Epithelial cell of esophagus (primary cell): ENCODE data around the gene CHPF2.

Experiments
- DNase-seq: peaks from one replicate; pipeline ENCODE4 v3.0.0; 2010; ENCODE audit warnings: low read depth
- H3K4me3 ChIP-seq: 2 replicates; pipeline ENCODE4 v1.5.1; 2011; ENCODE audit warnings: mild to moderate bottlenecking, low read length, control low read depth
- CTCF ChIP-seq: IDR thresholded peaks from 2 replicates; pipeline ENCODE4 v1.5.1; 2011; ENCODE audit warnings: low read depth, mild to moderate bottlenecking, low read length, control low read depth, inconsistent platforms; ENCODE audit not compliant: insufficient read depth; ENCODE audit errors: missing control alignments

Gene CHPF2

DNA sequence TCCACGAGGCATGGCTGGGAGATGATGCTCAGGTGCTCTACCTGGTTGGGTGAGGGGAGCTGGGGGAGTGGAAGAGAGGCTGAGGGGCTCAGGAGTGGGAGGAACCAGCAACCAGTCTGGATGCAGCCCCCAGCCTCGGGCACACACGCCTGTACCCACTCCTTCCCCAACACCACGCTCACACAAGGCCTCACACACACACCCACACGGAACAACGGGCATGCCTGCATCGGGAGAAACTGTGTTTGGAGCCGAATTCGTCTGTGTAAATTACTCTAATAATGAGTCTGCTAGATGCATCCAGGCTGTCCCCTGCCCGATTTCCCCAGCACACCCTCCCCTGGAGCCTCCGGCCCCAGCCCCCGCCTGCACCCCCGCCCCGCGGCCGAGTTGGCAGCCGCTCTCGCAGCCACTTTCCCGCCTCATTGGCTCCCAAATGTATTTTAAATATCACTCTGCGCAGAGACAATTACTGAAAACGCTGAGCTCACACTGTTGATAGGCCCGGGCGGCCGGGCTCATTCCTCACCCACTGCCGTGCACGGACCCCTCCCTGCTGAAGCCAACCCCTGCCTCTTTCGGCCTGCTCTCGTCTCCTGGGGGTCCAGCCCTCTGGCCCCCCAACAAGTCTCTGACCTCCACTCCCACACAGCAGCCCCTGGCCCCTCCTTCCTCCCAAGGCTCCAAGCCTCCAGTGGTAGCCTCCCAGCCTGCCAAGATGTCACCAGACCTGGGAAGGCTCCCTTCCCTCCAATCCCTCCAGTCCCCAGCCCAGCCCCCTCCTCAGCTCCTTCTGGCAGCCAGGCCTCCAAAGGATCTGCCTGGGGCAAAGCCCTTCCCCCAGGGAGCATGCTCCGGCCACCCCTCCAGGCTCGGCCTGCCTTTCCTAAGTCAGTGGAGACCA, 33.1 kb upstream of the CHPF2 start:
- no peak for DNase-seq
- TF ChIP-seq CTCF: no peak
- no peak overlapping the region for H3K4me3 ChIP-seq

DNA sequence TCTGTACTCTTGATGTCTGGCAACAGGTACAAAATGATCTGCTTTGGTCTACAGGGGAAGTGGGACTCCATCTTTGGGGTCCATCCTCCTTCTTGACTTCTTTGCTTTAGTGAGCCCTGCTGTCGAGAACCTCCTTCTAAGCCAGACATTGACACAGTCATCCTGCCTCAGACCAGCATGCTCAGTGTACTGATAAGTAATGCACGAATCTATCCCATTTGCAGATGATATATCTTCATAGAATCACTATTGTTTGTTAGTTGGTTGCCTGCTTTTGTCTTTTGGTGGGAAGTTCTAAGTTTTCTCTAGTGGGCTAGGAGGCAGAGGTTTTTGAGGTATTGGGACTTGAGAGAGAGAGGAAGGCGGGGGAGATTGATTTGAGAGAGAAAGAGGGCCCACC, 30.9 kb upstream of the CHPF2 start:
- no peak for DNase-seq
- no peak overlapping the region for H3K4me3 ChIP-seq
- no peak for TF ChIP-seq CTCF

GRCh38 chr7:151201751-151202150, 30.5 kb upstream of the CHPF2 start:
- TF ChIP-seq CTCF: no peak

DNA sequence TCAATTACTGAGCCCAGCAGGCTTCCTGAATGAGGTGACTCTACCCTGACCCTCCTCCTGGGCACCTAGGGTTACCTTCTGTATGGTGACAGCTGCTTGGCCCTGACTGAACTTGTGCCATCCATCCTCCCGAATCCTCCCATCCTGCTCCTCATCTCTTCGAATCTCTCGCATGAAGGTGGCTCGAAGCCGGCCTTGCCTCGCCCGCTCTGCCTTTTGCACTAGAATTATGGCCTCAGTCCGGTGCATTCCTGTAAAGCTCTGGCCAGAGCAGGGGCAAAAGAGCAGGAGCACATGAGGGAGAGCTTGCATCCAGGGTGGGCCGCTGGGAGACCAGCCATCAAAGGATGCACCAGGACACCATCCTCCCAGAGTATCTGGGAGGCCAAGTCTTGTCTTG, 29.4 kb upstream of the CHPF2 start:
- TF ChIP-seq CTCF: no peak
- DNase-seq: no peak
- no peak overlapping the region for H3K4me3 ChIP-seq

More at GRCh38 chr7:151201751-151202150, 30.5 kb upstream of the CHPF2 start:
- no peak for DNase-seq
- no peak overlapping the region for H3K4me3 ChIP-seq

DNA sequence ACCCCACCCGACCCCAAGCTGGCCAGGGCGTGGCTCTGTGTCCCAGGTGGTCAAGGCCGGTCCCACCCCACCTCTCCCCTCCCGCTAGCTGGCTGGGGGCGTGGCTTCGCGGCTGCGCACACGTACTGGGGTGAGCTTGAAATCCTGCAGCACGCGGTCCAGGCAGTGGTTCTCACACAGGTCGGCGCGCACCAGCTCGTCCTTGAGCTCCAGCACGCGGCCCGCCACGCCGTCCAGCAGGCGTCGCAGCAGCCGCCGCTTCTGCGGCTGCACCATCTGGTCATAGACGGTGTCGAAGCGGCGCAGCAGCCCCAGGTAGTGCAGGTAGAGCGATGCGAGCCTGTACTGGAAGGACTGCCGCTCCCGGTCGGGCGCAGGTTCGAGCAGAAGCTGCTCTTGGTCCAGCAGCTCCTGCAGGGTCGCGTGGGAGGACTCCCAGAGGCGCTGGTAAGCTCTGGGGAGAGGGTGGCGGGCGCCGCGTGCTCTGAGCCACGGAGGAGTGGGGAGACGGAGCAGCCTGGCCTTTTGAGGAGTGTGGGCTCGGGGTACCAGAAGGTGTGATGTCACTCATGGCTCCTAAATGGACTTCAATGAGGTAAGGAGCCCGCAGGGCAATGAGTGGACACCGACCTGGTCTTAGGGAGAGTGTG, 27.8 kb upstream of the CHPF2 start:
- peak; percentile 14 for DNase-seq
- H3K4me3 ChIP-seq: no peak overlapping the region
- TF ChIP-seq CTCF: peak; percentile 12

GRCh38 chr7:151205730-151206129, 26.6 kb upstream of the CHPF2 start:
- no peak for TF ChIP-seq CTCF
- no peak for DNase-seq
- no peak overlapping the region for H3K4me3 ChIP-seq
